HG03064 (cell line): Measurements from ENCODE around the gene ACOT6.
"Not testable (repeated sequence)": the region's sequence is repeated elsewhere in the genome, so short reads cannot be mapped to it uniquely, and the experiment has no call there.

Experiments used
- ATAC-seq: cut with Tn5 transposase; IDR thresholded peaks from one replicate; pipeline ENCODE4 v1.9.1; 2021; ENCODE audit warnings: low read depth; ENCODE audit not compliant: unreplicated experiment

ACOT6 gene, protein sequence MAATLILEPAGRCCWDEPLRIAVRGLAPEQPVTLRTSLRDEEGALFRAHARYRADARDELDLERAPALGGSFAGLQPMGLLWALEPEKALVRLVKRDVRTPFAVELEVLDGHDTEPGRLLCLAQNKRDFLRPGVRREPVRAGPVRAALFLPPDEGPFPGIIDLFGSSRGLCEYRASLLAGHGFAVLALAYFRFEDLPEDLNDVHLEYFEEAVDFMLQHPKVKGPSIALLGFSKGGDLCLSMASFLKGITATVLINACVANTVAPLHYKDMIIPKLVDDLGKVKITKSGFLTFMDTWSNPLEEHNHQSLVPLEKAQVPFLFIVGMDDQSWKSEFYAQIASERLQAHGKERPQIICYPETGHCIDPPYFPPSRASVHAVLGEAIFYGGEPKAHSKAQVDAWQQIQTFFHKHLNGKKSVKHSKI

DNA sequence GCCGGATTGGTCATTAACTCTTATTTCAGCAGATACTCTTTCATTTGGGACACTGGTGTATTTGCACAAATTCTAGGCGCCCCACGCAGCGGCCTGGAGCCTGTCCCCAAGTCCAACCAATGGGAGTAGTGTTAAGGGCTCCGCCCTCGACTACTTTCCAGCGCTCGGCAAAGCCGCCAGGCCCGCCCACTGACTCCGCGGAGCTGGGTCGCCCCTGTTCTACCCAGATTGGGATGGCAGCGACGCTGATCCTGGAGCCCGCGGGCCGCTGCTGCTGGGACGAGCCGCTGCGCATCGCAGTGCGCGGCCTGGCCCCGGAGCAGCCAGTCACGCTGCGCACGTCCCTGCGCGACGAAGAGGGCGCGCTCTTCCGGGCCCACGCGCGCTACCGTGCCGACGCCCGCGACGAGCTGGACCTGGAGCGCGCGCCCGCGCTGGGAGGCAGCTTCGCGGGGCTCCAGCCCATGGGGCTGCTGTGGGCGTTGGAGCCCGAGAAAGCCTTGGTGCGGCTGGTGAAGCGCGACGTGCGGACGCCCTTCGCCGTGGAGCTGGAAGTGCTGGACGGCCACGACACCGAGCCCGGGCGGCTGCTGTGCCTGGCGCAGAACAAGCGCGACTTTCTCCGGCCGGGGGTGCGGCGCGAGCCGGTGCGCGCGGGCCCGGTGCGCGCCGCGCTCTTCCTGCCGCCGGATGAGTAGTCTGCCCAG is at the start of gene ACOT6:
ACOT6 (plus strand) TSS at position 179 of the 707 bp plus-strand sequence; CDS start at position 234, 55 bp downstream.
- peak; percentile 64 for ATAC-seq

DNA sequence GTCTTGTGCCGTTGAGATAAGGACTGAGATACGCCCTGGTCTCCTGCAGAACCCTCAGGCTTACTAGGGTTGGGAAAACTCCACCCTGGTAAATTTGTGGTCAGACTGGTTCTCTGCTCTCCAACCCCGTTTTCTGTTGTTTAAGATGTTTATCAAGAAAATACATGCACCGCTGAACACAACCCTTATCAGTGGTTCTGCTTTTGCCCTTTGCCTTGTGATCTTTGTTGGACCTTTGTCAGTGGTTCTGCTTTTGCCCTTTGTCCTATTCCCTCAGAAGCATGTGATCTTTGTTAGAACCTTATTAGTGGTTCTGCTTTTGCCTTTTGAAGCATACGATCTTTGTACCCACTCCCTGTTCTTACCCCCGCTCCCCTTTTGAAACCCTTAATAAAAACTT is 49.6 kb upstream of the ACOT6 start:
- not testable (repeated sequence) for ATAC-seq

DNA sequence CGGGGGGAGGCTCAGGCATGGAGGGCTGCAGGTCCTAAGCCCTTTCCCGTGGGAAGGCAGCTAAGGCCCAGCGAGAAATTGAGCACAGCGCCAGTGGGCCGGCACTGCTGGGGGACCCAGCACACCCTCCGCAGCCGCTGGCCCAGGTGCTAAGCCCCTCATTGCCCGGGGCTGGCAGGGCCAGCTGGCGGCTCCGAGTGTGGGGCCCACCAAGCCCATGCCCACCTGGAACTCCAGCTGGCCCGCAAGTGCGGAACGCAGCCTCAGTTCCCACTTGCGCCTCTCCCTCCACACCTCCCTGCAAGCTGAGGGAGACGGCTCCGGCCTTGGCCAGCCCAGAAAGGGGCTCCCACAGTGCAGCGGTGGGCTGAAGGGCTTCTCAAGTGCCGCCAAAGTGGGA is 45.9 kb upstream of the ACOT6 start:
- ATAC-seq, result not testable (repeated sequence)

DNA sequence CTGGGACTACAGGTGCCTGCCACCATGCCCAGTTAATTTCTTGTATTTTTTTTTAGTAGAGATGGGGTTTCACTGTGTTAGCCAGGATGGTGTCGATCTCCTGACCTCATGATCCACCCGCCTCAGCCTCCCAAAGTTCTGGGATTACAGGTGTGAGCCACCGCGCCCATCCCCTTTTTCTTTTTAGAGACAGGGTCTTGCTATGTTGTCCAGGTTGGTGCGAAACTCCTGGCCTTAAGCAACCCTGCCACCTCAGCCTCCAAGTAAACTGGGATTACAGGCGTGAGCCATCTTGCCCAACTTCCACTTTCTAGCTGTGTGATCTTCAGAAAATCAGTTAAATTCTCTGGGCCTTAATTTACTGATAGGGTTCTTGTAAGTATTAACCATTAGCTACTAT is 45.4 kb upstream of the ACOT6 start:
- ATAC-seq, result not testable (repeated sequence)

DNA sequence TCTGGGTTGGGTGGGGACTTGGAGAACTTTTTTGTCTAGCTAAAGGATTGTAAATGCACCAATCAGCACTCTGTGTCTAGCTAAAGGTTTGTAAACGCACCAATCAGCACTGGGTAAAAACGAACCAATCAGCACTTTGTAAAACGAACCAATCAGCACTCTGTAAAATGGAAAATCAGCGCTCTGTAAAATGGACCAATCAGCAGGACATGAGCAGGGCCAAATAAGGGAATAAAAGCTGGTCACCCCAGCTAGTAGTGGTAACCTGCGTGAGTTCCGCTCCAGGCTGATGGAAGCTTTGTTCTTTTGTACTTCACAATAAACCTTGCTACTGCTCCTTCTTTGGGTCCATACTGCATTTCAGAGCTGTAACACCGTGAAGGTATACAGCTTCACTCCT is 45.0 kb upstream of the ACOT6 start:
- no peak for ATAC-seq

DNA sequence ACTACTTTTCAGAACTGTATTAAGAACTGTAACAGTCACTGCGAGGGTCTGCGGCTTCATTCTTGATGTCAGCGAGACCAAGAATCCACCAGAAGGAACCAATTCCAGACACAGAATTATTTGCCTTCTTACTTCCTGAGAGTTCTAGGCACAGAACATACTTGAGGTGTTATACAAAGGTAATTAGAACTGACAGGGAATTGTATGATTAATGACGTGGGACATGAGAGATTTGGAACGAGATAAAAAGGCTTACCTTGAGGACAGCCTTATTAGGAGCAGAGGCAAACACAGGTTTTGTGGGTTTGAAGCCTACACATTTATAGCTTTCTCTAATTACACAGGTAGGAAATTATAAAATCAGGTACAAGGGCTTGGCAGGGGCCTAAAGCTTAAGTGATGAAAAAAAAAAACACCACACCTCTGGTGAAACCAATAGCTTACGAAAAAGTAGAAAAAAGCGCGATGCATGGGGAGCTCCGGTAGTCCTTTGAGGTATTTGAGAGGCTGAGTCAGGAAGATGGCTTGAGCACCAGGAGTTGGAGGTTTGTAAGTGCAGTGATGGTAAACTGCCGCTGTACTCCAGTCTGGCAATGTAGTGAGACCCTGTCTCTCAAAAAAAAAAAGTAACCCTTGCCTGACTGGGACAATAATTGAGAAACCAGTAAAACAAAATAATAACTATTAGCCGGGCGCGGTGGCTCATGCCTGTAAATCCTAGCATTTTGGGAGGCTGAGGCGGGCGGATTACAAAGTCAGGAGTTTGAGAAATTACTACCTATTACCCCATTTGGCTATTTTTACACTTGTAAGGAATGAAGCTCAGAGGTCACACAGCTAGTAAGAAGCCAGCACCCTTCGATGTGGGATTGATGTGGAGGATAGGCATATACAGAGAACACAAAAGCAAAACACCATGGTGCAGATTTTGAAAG is 44.1 kb upstream of the ACOT6 start:
- no peak for ATAC-seq

DNA sequence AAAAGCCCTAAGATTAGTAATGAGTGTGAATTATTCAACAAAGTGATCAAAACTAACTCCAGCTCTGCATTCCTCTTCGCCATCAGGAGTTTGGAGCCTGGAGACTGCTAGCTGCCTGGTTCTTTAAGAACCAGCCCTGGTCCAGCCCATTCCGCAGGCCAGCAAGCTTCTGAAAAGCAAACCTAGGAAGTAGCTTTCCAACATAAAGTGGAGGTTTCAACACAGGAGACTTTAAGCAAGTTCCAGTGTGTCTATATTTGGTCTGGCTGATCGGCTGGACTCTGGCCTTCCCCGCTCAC is 43.5 kb upstream of the ACOT6 start:
- not testable (repeated sequence) for ATAC-seq

DNA sequence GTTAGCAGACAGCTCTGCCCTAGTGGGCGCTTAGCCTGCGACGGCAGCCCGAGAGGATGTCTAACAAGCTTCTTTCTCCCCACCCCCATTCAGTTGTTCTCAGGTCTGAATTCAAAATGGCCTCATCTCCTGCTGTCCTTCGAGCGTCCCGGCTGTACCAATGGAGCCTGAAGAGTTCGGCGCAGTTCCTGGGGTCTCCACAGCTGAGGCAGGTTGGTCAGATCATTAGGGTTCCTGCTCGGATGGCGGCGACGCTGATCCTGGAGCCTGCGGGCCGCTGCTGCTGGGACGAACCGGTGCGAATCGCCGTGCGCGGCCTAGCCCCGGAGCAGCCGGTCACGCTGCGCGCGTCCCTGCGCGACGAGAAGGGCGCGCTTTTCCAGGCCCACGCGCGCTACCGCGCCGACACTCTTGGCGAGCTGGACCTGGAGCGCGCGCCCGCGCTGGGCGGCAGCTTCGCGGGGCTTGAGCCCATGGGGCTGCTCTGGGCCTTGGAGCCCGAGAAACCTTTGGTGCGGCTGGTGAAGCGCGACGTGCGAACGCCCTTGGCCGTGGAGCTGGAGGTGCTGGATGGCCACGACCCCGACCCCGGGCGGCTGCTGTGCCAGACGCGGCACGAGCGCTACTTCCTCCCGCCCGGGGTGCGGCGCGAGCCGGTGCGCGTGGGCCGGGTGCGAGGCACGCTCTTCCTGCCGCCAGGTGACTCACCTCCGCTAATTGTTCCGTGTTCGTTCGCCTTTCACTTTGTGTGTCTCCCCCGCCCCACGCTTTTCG is 42.9 kb upstream of the ACOT6 start, which contains the start of gene ACOT2:
ACOT2 (plus strand) TSS at position 29 of the 774 bp plus-strand sequence; CDS start at position 57, 28 bp downstream.
- not testable (repeated sequence) for ATAC-seq

DNA sequence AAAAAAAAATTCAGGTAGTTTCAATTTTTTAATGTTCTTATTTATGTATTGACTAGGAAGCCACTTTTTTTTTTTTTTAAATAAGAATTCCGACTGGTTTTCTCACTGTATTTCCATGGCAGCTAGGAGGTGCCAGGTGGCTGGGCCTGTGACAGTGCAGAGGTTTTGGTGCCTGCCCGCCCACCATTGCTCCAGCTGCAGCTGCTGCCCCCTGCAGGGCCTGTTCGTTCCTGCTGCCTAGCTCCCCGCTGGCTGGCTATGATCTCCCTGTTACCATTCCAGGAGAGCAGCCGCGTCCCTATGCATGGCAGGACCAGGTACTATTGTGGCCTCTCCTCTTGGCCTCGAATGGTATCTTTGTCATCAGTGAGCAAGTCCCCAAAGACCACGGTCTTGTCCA is 41.4 kb upstream of the ACOT6 start:
- ATAC-seq, result not testable (repeated sequence)

DNA sequence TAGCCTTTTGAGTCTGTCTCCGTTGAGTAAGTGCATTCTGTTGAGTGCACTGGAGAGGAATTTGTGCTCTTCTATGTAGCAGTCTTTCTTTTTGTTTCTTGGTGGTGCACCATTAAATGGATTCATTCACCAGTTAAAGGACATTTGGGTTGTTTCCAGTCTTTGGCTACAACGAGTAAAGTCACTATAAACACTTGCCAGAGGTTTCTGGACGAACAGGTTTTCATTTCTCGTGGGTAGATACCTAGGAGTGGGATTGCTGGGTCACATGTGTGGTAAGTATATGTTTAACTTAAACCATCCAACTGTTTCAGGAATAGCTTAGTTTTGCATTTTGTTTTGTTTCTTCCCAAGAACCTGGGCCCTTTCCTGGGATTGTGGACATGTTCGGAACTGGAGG is 39.3 kb upstream of the ACOT6 start:
- ATAC-seq, result not testable (repeated sequence)

DNA sequence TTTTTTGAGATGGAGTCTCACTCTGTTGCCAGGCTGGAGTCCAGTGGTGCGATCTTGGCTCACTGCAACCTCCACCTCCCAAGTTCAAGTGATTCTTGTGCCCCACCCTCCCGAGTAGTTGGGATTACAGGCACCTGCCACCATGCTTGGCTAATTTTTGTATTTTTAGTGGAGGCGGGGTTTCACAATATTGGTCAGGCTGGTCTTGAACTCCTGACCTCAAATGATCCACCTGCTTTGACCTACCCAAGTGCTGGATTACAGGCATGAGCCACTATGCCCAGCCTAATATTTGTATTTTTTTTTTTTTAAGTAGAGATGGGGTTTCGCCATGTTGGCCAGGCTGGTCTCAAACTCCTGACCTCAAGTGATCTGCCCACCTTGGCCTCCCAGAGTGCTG is 38.6 kb upstream of the ACOT6 start:
- not testable (repeated sequence) for ATAC-seq

DNA sequence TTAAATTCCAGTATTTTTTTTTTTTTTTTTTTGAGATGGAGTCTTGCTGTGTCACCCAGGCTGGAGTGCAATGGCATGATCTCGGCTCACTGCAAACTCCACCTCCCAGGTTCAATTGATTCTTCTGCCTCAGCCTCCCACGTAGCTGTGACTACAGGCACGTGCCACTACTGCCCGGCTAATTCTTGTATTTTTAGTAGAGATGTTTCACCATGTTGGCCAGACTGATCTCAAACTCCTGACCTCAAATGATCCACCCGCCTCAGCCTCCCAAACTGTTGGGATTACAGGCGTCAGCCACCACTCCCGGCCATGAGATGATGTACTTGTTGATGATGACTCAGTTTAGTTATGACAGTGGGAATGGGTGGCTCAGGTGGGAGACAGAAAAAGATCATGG is 38.1 kb upstream of the ACOT6 start:
- ATAC-seq, result not testable (repeated sequence)

DNA sequence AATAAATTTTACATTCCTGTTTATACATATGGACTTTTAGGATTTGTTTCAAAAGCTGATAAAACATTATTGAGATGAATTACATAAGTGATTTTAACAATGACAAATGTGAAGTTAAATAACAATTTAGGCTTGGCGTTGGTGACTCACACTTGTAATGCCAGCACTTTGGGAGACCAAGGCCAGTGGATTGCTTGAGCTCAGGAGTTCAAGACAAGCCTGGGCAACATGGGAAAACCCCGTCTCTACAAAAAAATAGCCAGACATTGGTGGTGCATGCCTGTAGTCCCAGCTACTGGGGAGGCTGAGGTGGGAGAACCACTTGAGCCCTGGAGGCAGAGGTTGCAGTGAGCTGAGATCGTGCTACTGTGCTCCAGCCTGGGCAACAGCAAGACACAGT is 35.9 kb upstream of the ACOT6 start:
- no peak for ATAC-seq

DNA sequence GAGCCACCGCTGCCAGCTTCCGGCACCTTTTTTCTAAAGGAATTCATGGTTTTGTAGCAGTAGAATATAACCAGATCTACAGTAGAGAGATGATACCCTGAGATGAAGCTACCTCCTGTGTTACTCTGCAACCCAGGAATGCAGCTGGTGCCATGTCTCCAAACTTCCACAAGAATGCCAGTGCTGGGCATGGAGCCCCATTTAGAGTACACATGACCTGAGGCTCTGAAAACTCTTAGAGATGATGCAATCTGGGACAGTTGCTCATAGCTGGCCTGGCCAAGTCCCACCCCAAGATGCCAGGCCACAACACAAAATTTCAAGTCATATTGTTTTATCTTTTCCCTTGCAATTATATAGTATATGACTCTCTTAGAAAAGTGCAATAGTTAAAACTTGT is 35.1 kb upstream of the ACOT6 start:
- ATAC-seq, result not testable (repeated sequence)

DNA sequence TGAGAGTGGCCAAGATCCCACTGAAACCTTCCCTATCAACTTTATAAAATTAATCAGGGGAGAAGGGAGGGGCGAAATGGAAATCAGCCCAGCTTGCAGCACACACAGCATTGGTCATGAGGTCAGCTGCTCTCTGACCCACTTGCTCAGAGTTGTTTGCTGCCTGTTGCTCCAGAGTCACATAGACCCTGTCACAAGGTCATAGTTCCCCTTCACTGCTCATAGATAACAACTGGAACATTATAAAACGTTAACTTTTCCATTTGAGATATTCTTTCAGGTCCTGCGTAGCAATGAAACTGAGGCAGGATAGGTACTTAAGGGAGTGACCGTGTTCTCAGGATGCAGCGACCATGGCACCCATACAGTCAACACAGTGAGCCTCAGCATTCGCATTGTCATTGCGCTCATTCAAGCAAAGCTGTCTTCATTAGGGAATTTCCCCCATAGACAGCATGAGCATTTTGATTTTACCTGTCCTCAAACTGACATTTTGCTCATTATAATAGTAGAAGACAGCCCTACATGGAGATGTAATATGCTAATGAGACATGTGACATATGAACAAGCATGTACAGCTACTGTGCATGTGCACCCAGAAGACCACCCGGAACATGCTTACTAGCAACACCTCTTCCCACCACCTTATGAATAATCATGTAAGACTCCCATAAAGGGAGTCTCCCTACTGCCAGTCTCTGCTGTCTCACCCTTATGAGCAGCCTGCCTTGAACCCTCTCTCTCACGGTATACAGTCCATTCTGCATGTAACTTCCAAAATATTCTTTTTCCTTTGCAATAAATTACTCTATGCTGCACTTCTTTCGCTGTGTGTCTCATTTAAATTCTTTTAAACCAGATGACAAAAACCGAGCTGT is 30.0 kb upstream of the ACOT6 start:
- not testable (repeated sequence) for ATAC-seq

DNA sequence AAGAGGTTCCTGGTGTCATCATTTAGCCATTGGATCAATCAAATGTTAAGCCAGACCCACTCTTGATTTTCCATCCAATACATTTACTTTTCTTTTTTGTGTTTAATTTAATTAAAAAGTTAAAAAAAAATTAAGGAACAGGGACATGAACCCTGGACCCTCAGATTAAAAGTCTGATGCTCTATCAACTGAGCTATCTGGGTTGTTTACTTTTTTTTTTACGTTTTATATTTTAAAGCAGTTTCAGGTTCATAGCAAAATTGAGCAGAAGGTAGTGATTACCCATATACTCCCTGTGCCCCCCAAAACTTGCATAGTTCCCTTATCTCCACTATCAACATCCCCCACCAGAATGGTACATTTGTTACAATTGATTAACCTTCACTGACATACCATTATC is 23.6 kb upstream of the ACOT6 start:
- no peak for ATAC-seq

DNA sequence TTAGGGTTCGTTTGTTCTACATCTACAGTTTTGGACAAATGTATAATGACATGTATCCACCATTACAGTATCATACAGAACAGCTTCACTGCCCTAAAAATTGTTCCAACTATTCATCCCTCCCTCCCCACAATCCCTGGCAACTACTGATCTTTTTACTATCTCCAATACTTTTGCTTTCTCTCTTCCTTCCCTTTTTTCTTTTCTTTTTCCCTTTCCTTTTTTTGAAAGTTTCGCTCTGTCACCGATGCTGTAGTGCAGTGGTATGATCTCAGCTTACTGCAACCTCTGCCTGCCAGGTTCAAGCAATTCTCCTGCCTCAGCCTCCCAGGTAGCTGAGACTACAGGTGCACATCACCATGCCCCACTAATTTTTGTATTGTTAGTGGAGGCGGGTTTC is 23.2 kb upstream of the ACOT6 start:
- no peak for ATAC-seq

DNA sequence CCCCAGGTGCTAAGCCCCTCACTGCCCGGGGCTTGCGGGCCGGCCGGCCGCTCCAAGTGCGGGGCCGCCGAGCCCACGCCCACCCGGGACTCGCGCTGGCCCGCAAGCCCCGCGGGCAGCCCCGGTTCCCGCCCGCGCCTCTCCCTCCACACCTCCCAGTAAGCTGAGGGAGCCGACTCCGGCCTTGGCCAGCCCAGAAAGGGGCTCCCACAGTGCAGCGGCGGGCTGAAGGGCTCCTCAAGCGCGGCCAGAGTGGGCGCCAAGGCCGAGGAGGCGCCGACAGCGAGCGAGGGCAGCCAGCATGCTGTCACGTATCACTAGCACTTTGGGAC is 21.7 kb upstream of the ACOT6 start:
- ATAC-seq, result not testable (repeated sequence)
